ENCODE data around the gene CAMSAP3.

The CAMSAP3 gene

GRCh38 chr19:7618771-7619510 lies 23.3 kb downstream of the CAMSAP3 start:
- no peak for DNase-seq (ENCODE audit: low spot score)
- TF ChIP-seq CTCF (IDR thresholded peaks at IDR 0.05) = no peak
- H3K27ac ChIP-seq = no peak overlapping the region
- H3K4me3 ChIP-seq = no peak overlapping the region

GRCh38 chr19:7619671-7620441 lies 24.2 kb downstream of the CAMSAP3 start:
- Histone ChIP-seq H3K4me3 (no peak overlapping the region), H3K27ac (no peak overlapping the region)
- no peak for DNase-seq (ENCODE audit: low spot score)
- TF ChIP-seq CTCF (IDR thresholded peaks at IDR 0.05) = no peak

- no peak for DNase-seq (ENCODE audit: low spot score)
- no peak for TF ChIP-seq CTCF (IDR thresholded peaks at IDR 0.05)
- H3K27ac ChIP-seq = no peak overlapping the region
- no peak overlapping the region for H3K4me3 ChIP-seq
Measured at GRCh38 chr19:7620442-7621412, 25.1 kb downstream of the CAMSAP3 start.

- no peak overlapping the region for H3K27ac ChIP-seq
- no peak for TF ChIP-seq CTCF (IDR thresholded peaks at IDR 0.05)
- H3K4me3 ChIP-seq = no peak overlapping the region
- no peak for DNase-seq (ENCODE audit: low spot score)
Measured at GRCh38 chr19:7622933-7623685, 27.4 kb downstream of the CAMSAP3 start.

- DNase-seq (ENCODE audit: low spot score) = no peak
- H3K27ac ChIP-seq = no peak overlapping the region
- H3K4me3 ChIP-seq = no peak overlapping the region
- TF ChIP-seq CTCF (IDR thresholded peaks at IDR 0.05) = no peak
Measured at GRCh38 chr19:7623725-7624603, 28.3 kb downstream of the CAMSAP3 start.

All from coronary artery (tissue), 2 donors.